C4-2B (cell line): ENCODE results near the gene OPCML.

ENCODE experiments used
- H3K27ac ChIP-seq: fragments of 450-650 bp; 2 replicates; pipeline ENCODE4 v1.5.1; 2017
- CTCF ChIP-seq: fragments of 450-650 bp; conservative IDR thresholded peaks from 2 replicates; pipeline ENCODE4 v1.5.1; 2017; ENCODE audit warnings: mild to moderate bottlenecking
- ZFX ChIP-seq: fragments of 450-650 bp; IDR thresholded peaks from 2 replicates; pipeline ENCODE4 v1.6.1; 2017

The OPCML gene

GRCh38 chr11:133362916-133363315, 169.4 kb downstream of the OPCML start:
- no peak overlapping the region for H3K27ac ChIP-seq
- TF ChIP-seq ZFX (no peak), CTCF (no peak)

- H3K27ac ChIP-seq, result no peak overlapping the region
- no peak for TF ChIP-seq CTCF
- no peak for TF ChIP-seq ZFX
Measured at GRCh38 chr11:133362156-133362555, 170.1 kb downstream of the OPCML start.

- no peak overlapping the region for H3K27ac ChIP-seq
- TF ChIP-seq ZFX, result no peak
- no peak for TF ChIP-seq CTCF
Measured at GRCh38 chr11:133361689-133361994, 170.7 kb downstream of the OPCML start.

GRCh38 chr11:133360860-133361688, 171.2 kb downstream of the OPCML start:
- no peak overlapping the region for H3K27ac ChIP-seq
- no peak for TF ChIP-seq ZFX
- no peak for TF ChIP-seq CTCF

GRCh38 chr11:133355095-133355494, 177.2 kb downstream of the OPCML start:
- H3K27ac ChIP-seq, result no peak overlapping the region
- TF ChIP-seq ZFX (no peak), CTCF (no peak)

- no peak overlapping the region for H3K27ac ChIP-seq
- no peak for TF ChIP-seq CTCF
- TF ChIP-seq ZFX, result no peak
Measured at GRCh38 chr11:133354069-133354468, 178.2 kb downstream of the OPCML start.

GRCh38 chr11:133350045-133350444, 182.3 kb downstream of the OPCML start:
- no peak for TF ChIP-seq ZFX
- no peak for TF ChIP-seq CTCF

More at GRCh38 chr11:133350045-133350444, 182.3 kb downstream of the OPCML start:
- no peak overlapping the region for H3K27ac ChIP-seq
